ENCODE results near the gene PCDHA1.
A peak's percentile ranks its signal among the peaks of the same experiment; 100 is the strongest.

GRCh38 chr5:140986117-140986521, 200.2 kb downstream of the PCDHA1 start:
- TF ChIP-seq EZH2 (IDR thresholded peaks at IDR 0.05; ENCODE audit: low read depth, unreplicated experiment), result no peak
- TF ChIP-seq CTCF (conservative IDR thresholded peaks at IDR 0.05; ENCODE audit: low read depth in 2 of 2), result no peak
- TF ChIP-seq JUNB (IDR thresholded peaks at IDR 0.05; ENCODE audit: unreplicated experiment), result peak; percentile 26
- no peak for TF ChIP-seq REST (IDR thresholded peaks at IDR 0.05; ENCODE audit: unreplicated experiment)
- TF ChIP-seq POLR2AphosphoS5 (IDR thresholded peaks at IDR 0.05; ENCODE audit: low read depth), result no peak
- no peak for TF ChIP-seq EZH2phosphoT487 (IDR thresholded peaks at IDR 0.05; ENCODE audit: unreplicated experiment)
- TF ChIP-seq ETS1 (IDR thresholded peaks at IDR 0.05), result no peak
- TF ChIP-seq CREB1 (CRISPR knock-in tag; IDR thresholded peaks at IDR 0.05; ENCODE audit: low read depth), result no peak
- no peak for TF ChIP-seq ZNF331 (CRISPR knock-in tag; IDR thresholded peaks at IDR 0.05; ENCODE audit: low read depth)
- TF ChIP-seq STAT1 (IDR thresholded peaks at IDR 0.05; ENCODE audit: unreplicated experiment), result no peak
- TF ChIP-seq ZNF114 (CRISPR knock-in tag; IDR thresholded peaks at IDR 0.05), result no peak
- TF ChIP-seq ZNF462 (CRISPR knock-in tag; IDR thresholded peaks at IDR 0.05), result no peak
- no peak for TF ChIP-seq NANOG (IDR thresholded peaks at IDR 0.05; ENCODE audit: borderline replicate concordance)
